Measurements from ENCODE around the gene MTFMT. TPM values are rescaled to one million over a fixed set of nuclear protein-coding genes. Genes with fewer than 3 reads are reported as not detected.

Gene MTFMT
- total and polyA plus RNA-seq, 2 donors (not counting 1 experiment from before 2014, with no cell fraction given): 16.6 to 17.0 TPM

DNA sequence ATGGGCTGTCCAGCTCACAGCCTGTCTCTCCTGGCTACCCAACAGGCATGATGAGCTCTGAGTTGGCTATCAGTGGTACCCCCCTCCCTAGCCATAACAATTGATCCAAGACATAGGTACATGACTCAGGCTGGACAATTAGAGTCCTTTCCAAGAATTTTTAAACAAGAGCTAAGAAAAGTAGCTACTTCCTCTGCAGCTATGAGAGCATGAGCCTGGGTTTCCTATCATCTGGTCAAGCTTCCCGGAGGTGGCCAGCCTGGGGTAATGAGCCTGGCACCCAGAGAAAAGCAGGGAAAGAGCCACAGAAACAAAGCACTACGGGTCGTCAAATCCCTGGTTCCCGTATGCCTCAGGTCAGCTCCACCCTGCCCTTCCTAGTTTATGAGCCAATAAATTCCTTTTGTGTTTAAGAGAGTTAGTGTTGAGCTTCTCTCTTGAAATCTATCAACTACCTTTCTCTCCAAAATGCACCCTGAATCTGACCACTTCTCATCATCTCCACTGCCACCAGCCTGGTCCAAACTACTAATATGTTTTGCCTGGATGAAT, 13.4 kb upstream of the MTFMT start:
- no peak overlapping the region for H3K4me2 ChIP-seq (ENCODE audit: extremely low read depth, insufficient read depth, low read length)
- H2AFZ ChIP-seq (ENCODE audit: low read length): no peak overlapping the region
- H3K27me3 ChIP-seq (ENCODE audit: control insufficient read depth, insufficient read depth, low read length): no peaks in the 10 kb centered on the region
- H3K4me3 ChIP-seq (replicated peaks in 1 of 4; ENCODE audit: control extremely low read depth in 1 of 4, insufficient read depth in 1 of 4, low read depth in 3 of 4, low read length in 4 of 4): no peak overlapping the region
- H3K9ac ChIP-seq (ENCODE audit: insufficient read depth, low read length): no peak overlapping the region
- peaks cover 22% of the 10 kb centered on the region for H3K4me1 ChIP-seq (ENCODE audit: control insufficient read depth, extremely low read depth, insufficient read depth, low read length)
- no peak for TF ChIP-seq EZH2 (IDR thresholded peaks at IDR 0.05; ENCODE audit: low read length, missing control alignments)
- TF ChIP-seq, protein P1, sequence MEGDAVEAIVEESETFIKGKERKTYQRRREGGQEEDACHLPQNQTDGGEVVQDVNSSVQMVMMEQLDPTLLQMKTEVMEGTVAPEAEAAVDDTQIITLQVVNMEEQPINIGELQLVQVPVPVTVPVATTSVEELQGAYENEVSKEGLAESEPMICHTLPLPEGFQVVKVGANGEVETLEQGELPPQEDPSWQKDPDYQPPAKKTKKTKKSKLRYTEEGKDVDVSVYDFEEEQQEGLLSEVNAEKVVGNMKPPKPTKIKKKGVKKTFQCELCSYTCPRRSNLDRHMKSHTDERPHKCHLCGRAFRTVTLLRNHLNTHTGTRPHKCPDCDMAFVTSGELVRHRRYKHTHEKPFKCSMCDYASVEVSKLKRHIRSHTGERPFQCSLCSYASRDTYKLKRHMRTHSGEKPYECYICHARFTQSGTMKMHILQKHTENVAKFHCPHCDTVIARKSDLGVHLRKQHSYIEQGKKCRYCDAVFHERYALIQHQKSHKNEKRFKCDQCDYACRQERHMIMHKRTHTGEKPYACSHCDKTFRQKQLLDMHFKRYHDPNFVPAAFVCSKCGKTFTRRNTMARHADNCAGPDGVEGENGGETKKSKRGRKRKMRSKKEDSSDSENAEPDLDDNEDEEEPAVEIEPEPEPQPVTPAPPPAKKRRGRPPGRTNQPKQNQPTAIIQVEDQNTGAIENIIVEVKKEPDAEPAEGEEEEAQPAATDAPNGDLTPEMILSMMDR (conservative IDR thresholded peaks at IDR 0.05 in 1 of 2, IDR thresholded peaks at IDR 0.05 in 1 of 2; ENCODE audit: low read depth in 1 of 2, low read length in 2 of 2): no peak
- H4K20me1 ChIP-seq (ENCODE audit: control insufficient read depth, extremely low read depth, insufficient read depth, low read length): no peaks in the 10 kb centered on the region
- H3K27ac ChIP-seq (ENCODE audit: insufficient read depth, low read length): no peak overlapping the region
- H3K9me3 ChIP-seq (ENCODE audit: control insufficient read depth, insufficient read depth, low read depth, low read length): no peaks in the 10 kb centered on the region
- no peaks in the 10 kb centered on the region for H3K36me3 ChIP-seq (ENCODE audit: control insufficient read depth, insufficient read depth, low read length)
- no peaks in the 10 kb centered on the region for H3K79me2 ChIP-seq (ENCODE audit: control insufficient read depth, insufficient read depth, low read length)
- no peak for DNase-seq (ENCODE audit: low read depth in 2 of 2)

DNA sequence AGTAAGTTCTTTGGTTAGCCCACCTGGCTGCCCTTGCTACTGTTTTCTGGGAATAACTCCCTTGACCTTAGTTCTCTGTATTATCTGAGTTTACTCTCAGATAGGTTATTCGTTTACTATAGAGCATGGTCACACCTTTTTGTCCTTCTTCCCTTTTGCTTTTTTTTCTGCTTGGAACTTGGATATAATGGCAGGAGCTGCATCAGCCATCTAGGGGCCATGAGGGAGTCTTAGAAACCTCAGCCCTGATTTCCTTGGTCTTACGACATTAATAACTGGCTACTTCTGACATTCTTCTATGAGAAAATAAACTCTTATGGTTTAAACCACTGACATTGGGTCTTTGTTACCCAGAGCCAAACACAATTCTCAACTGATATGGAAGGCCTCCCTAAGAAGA, 12.3 kb upstream of the MTFMT start:
- H3K27ac ChIP-seq (ENCODE audit: insufficient read depth, low read length): no peak overlapping the region
- no peak for DNase-seq (ENCODE audit: low read depth in 2 of 2)
- H3K4me2 ChIP-seq (ENCODE audit: extremely low read depth, insufficient read depth, low read length): no peak overlapping the region
- no peaks in the 10 kb centered on the region for H3K27me3 ChIP-seq (ENCODE audit: control insufficient read depth, insufficient read depth, low read length)
- no peaks in the 10 kb centered on the region for H3K36me3 ChIP-seq (ENCODE audit: control insufficient read depth, insufficient read depth, low read length)
- H3K4me1 ChIP-seq (ENCODE audit: control insufficient read depth, extremely low read depth, insufficient read depth, low read length): peaks cover 22% of the 10 kb centered on the region
- H2AFZ ChIP-seq (ENCODE audit: low read length): no peak overlapping the region
- no peak overlapping the region for H3K9ac ChIP-seq (ENCODE audit: insufficient read depth, low read length)
- H4K20me1 ChIP-seq (ENCODE audit: control insufficient read depth, extremely low read depth, insufficient read depth, low read length): no peaks in the 10 kb centered on the region
- no peaks in the 10 kb centered on the region for H3K9me3 ChIP-seq (ENCODE audit: control insufficient read depth, insufficient read depth, low read depth, low read length)
- TF ChIP-seq, protein P1 (conservative IDR thresholded peaks at IDR 0.05 in 1 of 2, IDR thresholded peaks at IDR 0.05 in 1 of 2; ENCODE audit: low read depth in 1 of 2, low read length in 2 of 2): no peak
- no peak for TF ChIP-seq EZH2 (IDR thresholded peaks at IDR 0.05; ENCODE audit: low read length, missing control alignments)
- no peak overlapping the region for H3K4me3 ChIP-seq (replicated peaks in 1 of 4; ENCODE audit: control extremely low read depth in 1 of 4, insufficient read depth in 1 of 4, low read depth in 3 of 4, low read length in 4 of 4)
- H3K79me2 ChIP-seq (ENCODE audit: control insufficient read depth, insufficient read depth, low read length): no peaks in the 10 kb centered on the region

DNA sequence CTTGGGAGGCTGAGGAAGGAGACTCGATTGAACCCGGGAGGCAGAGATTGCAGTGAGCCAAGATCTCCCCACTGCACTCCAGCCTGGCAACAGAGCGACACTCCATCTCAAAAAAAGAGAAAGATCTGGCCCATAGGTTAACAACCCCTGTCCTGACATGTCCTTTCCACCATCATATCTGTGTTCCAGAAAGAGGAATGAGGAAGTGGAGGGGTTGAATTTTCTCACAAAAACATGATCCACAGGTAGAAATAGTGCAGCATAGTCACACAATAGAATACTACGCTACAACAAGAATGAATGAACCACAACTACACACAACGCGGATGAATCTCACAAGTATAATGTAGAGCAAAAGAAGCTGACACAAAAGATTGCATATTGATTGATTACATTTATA, 11.0 kb upstream of the MTFMT start:
- no peaks in the 10 kb centered on the region for H3K9me3 ChIP-seq (ENCODE audit: control insufficient read depth, insufficient read depth, low read depth, low read length)
- no peak for TF ChIP-seq EZH2 (IDR thresholded peaks at IDR 0.05; ENCODE audit: low read length, missing control alignments)
- TF ChIP-seq, protein P1 (conservative IDR thresholded peaks at IDR 0.05 in 1 of 2, IDR thresholded peaks at IDR 0.05 in 1 of 2; ENCODE audit: low read depth in 1 of 2, low read length in 2 of 2): no peak
- H3K4me1 ChIP-seq (ENCODE audit: control insufficient read depth, extremely low read depth, insufficient read depth, low read length): peaks cover 22% of the 10 kb centered on the region
- DNase-seq (ENCODE audit: low read depth in 2 of 2): no peak
- H3K27me3 ChIP-seq (ENCODE audit: control insufficient read depth, insufficient read depth, low read length): no peaks in the 10 kb centered on the region
- H4K20me1 ChIP-seq (ENCODE audit: control insufficient read depth, extremely low read depth, insufficient read depth, low read length): no peaks in the 10 kb centered on the region
- no peak overlapping the region for H3K4me2 ChIP-seq (ENCODE audit: extremely low read depth, insufficient read depth, low read length)
- H3K79me2 ChIP-seq (ENCODE audit: control insufficient read depth, insufficient read depth, low read length): no peaks in the 10 kb centered on the region
- H3K9ac ChIP-seq (ENCODE audit: insufficient read depth, low read length): no peak overlapping the region
- H3K4me3 ChIP-seq (replicated peaks in 1 of 4; ENCODE audit: control extremely low read depth in 1 of 4, insufficient read depth in 1 of 4, low read depth in 3 of 4, low read length in 4 of 4): no peak overlapping the region
- H3K27ac ChIP-seq (ENCODE audit: insufficient read depth, low read length): no peak overlapping the region
- no peaks in the 10 kb centered on the region for H3K36me3 ChIP-seq (ENCODE audit: control insufficient read depth, insufficient read depth, low read length)
- H2AFZ ChIP-seq (ENCODE audit: low read length): no peak overlapping the region

All from fibroblast of lung (primary cell).